HEK293 (cell line): ENCODE measurements around the gene CPNE1.

Experiments used
- CTCF ChIA-PET: fragments of 350-600 bp; formaldehyde crosslinking; extraction: SDS; loops from one replicate; lab custom pipeline; 2021; ENCODE audit warnings: antibody characterized with exemption; lab: Yijun Ruan, JAX
- POLR2A ChIA-PET: fragments of 300-600 bp; formaldehyde crosslinking; extraction: SDS; loops from one replicate; lab custom pipeline; 2020; ENCODE audit warnings: antibody characterized with exemption, inconsistent platforms; lab: Yijun Ruan, JAX
- H3K27ac ChIP-seq: fragments of 200-500 bp; sonication (Bioruptor generic); 2 replicates; pipeline ENCODE4 v1.5.1; 2014; ENCODE audit warnings: low read depth, low read length, control low read depth, inconsistent platforms; ENCODE audit errors: extremely low read depth
- H3K36me3 ChIP-seq, 2 experiments: fragments of 200-500 bp in 1 of 2; sonication (Bioruptor generic) in 1 of 2; 1 replicate in 1 of 2; 2 replicates in 1 of 2; pipeline ENCODE4 v1.5.1; 2014 to 2017; ENCODE audit warnings: inconsistent platforms in 2 of 2, low read length in 2 of 2; ENCODE audit not compliant: control insufficient read depth in 2 of 2, insufficient read depth in 1 of 2
- H3K4me1 ChIP-seq: fragments of 200-500 bp; sonication (Bioruptor generic); 2 replicates; pipeline ENCODE4 v1.5.1; 2014; ENCODE audit warnings: mild to moderate bottlenecking, low read length, inconsistent platforms; ENCODE audit not compliant: control insufficient read depth, insufficient read depth
- H3K4me3 ChIP-seq: 2 replicates; pipeline ENCODE4 v1.5.1; 2011; ENCODE audit warnings: low read depth, mild to moderate bottlenecking, control low read depth, low read length, moderate library complexity
- H3K9me3 ChIP-seq: fragments of 200-500 bp; sonication (Bioruptor generic); 2 replicates; pipeline ENCODE4 v1.5.1; 2014; ENCODE audit warnings: low read depth, low read length, inconsistent platforms; ENCODE audit not compliant: control insufficient read depth, insufficient read depth
- BCL6B ChIP-seq: fragments of 450-650 bp; formaldehyde crosslinking; IDR thresholded peaks from 2 replicates; pipeline ENCODE4 v1.5.1; 2017; ENCODE audit warnings: missing biosample characterization, missing genetic modification characterization
- EGR2 ChIP-seq: fragments of 450-650 bp; formaldehyde crosslinking; IDR thresholded peaks from 2 replicates; pipeline ENCODE4 v1.5.1; 2016; ENCODE audit warnings: low read depth, missing biosample characterization, missing genetic modification characterization
- GFI1B ChIP-seq: fragments of 450-650 bp; formaldehyde crosslinking; IDR thresholded peaks from 2 replicates; pipeline ENCODE4 v1.5.1; 2016; ENCODE audit warnings: missing biosample characterization, missing genetic modification characterization
- HOXC10 ChIP-seq: sonication (generic); formaldehyde crosslinking; IDR thresholded peaks from 2 replicates; pipeline ENCODE4 v1.8.1; 2023; ENCODE audit warnings: mild to moderate bottlenecking, missing genetic modification reagents
- OVOL3 ChIP-seq: fragments of 450-650 bp; formaldehyde crosslinking; IDR thresholded peaks from 2 replicates; pipeline ENCODE4 v1.5.1; 2016; ENCODE audit warnings: missing biosample characterization, missing genetic modification characterization
- PRDM6 ChIP-seq: fragments of 450-650 bp; formaldehyde crosslinking; IDR thresholded peaks from 2 replicates; pipeline ENCODE4 v1.5.1; 2017; ENCODE audit warnings: missing biosample characterization, missing genetic modification characterization
- SETDB1 ChIP-seq: IDR thresholded peaks from one replicate; pipeline ENCODE4 v1.6.1; 2017; ENCODE audit warnings: mild to moderate bottlenecking, low read length, moderate library complexity, mixed read lengths; ENCODE audit not compliant: insufficient read length
- SP3 ChIP-seq: fragments of 450-650 bp; formaldehyde crosslinking; IDR thresholded peaks from 2 replicates; pipeline ENCODE4 v1.5.1; 2016; ENCODE audit warnings: missing biosample characterization, missing genetic modification characterization
- ZBTB17 ChIP-seq: fragments of 450-650 bp; formaldehyde crosslinking; IDR thresholded peaks from 2 replicates; pipeline ENCODE4 v1.5.1; 2016; ENCODE audit warnings: missing biosample characterization, missing genetic modification characterization
- ZBTB49 ChIP-seq: fragments of 450-650 bp; formaldehyde crosslinking; IDR thresholded peaks from 2 replicates; pipeline ENCODE4 v1.5.1; 2016; ENCODE audit warnings: missing biosample characterization, missing genetic modification characterization, low read depth
- ZEB2 ChIP-seq: fragments of 450-650 bp; formaldehyde crosslinking; IDR thresholded peaks from 2 replicates; pipeline ENCODE4 v1.5.1; 2016; ENCODE audit warnings: missing biosample characterization, missing genetic modification characterization
- ZNF10 ChIP-seq: fragments of 450-650 bp; formaldehyde crosslinking; IDR thresholded peaks from 2 replicates; pipeline ENCODE4 v1.5.1; 2017; ENCODE audit warnings: missing biosample characterization, missing genetic modification characterization
- ZNF174 ChIP-seq: fragments of 450-650 bp; formaldehyde crosslinking; IDR thresholded peaks from 2 replicates; pipeline ENCODE4 v1.5.0; 2017; ENCODE audit warnings: missing biosample characterization, mild to moderate bottlenecking, missing genetic modification characterization
- ZNF175 ChIP-seq: fragments of 450-650 bp; formaldehyde crosslinking; IDR thresholded peaks from 2 replicates; pipeline ENCODE4 v1.5.1; 2016; ENCODE audit warnings: missing biosample characterization, missing genetic modification characterization
- ZNF248 ChIP-seq: fragments of 450-650 bp; formaldehyde crosslinking; IDR thresholded peaks from 2 replicates; pipeline ENCODE4 v1.5.1; 2017; ENCODE audit warnings: missing biosample characterization, missing genetic modification characterization
- ZNF292 ChIP-seq: fragments of 450-650 bp; formaldehyde crosslinking; IDR thresholded peaks from 2 replicates; pipeline ENCODE4 v1.5.1; 2016; ENCODE audit warnings: low read depth, missing biosample characterization, missing genetic modification characterization, borderline replicate concordance
- ZNF354C ChIP-seq: fragments of 450-650 bp; formaldehyde crosslinking; IDR thresholded peaks from 2 replicates; pipeline ENCODE4 v1.5.1; 2016; ENCODE audit warnings: missing biosample characterization, missing genetic modification characterization, low read depth, borderline replicate concordance
- ZNF391 ChIP-seq: fragments of 450-650 bp; formaldehyde crosslinking; IDR thresholded peaks from 2 replicates; pipeline ENCODE4 v1.5.1; 2016; ENCODE audit warnings: low read depth, missing biosample characterization, missing genetic modification characterization, borderline replicate concordance
- ZNF449 ChIP-seq: fragments of 450-650 bp; formaldehyde crosslinking; IDR thresholded peaks from 2 replicates; pipeline ENCODE4 v1.5.1; 2017; ENCODE audit warnings: missing biosample characterization, mild to moderate bottlenecking, missing genetic modification characterization, moderate library complexity
- ZNF473 ChIP-seq: fragments of 450-650 bp; formaldehyde crosslinking; IDR thresholded peaks from 2 replicates; pipeline ENCODE4 v1.5.1; 2017; ENCODE audit warnings: missing biosample characterization, missing genetic modification characterization
- ZNF530 ChIP-seq: fragments of 450-650 bp; formaldehyde crosslinking; IDR thresholded peaks from 2 replicates; pipeline ENCODE4 v1.5.1; 2016; ENCODE audit warnings: low read depth, missing biosample characterization, missing genetic modification characterization
- ZNF704 ChIP-seq: fragments of 450-650 bp; formaldehyde crosslinking; IDR thresholded peaks from 2 replicates; pipeline ENCODE4 v1.5.1; 2016; ENCODE audit warnings: missing biosample characterization, missing genetic modification characterization
- ZSCAN4 ChIP-seq: fragments of 450-650 bp; formaldehyde crosslinking; IDR thresholded peaks from 2 replicates; pipeline ENCODE4 v1.5.1; 2017; ENCODE audit warnings: missing biosample characterization, missing genetic modification characterization

Gene CPNE1

GRCh38 chr20:35695978-35696377 lies 31.3 kb upstream of the CPNE1 start:
- Histone ChIP-seq H3K4me1 (0 out of 2 replicates have a peak, but pooled peaks cover 4% of the 10 kb centered on the region), H3K27ac (no peak overlapping the region), H3K4me3 (no peak overlapping the region), H3K9me3 (no peaks in the 10 kb centered on the region), H3K36me3 (peaks cover 16 to 32% of the 10 kb centered on the region in 2 experiments; a peak in 2 of 3 replicates)
- ChIA-PET CTCF (interaction anchor here (0.7 to 0.9 kb wide), 2 partner anchors 258 to 357 kb away, joined by 3 read pairs; partner anchors contain the start of gene SCAND1), POLR2A (no interaction called here)
- TF ChIP-seq SP3 (tag by site-specific recombination) (no peak), GFI1B (tag by site-specific recombination) (no peak), ZNF175 (tag by site-specific recombination) (no peak), ZNF354C (tag by site-specific recombination) (no peak), SETDB1 (no peak), ZNF391 (tag by site-specific recombination) (no peak), PRDM6 (tag by site-specific recombination) (no peak), ZNF473 (tag by site-specific recombination) (no peak), ZNF10 (tag by site-specific recombination) (no peak), ZNF530 (tag by site-specific recombination) (no peak), ZSCAN4 (tag by site-specific recombination) (no peak), ZNF704 (no peak), OVOL3 (tag by site-specific recombination) (no peak), BCL6B (no peak)

GRCh38 chr20:35695245-35695749 lies 30.6 kb upstream of the CPNE1 start:
- ChIA-PET CTCF (interaction anchor here (0.7 kb wide), 1 partner anchor 358 kb away, joined by 3 read pairs; no protein-coding TSS in a partner anchor), POLR2A (no interaction called here)
- H3K27ac ChIP-seq, result no peak overlapping the region
- H3K36me3 ChIP-seq, result peaks cover 16 to 31% of the 10 kb centered on the region in 2 experiments; a peak in 2 of 3 replicates
- H3K9me3 ChIP-seq, result no peaks in the 10 kb centered on the region
- H3K4me3 ChIP-seq, result no peak overlapping the region
- H3K4me1 ChIP-seq, result 0 out of 2 replicates have a peak, but pooled peaks cover 4% of the 10 kb centered on the region
- no peak for TF ChIP-seq ZEB2 (tag by site-specific recombination)
- no peak for TF ChIP-seq ZBTB17 (tag by site-specific recombination)
- TF ChIP-seq ZNF174 (tag by site-specific recombination), result no peak
- no peak for TF ChIP-seq ZSCAN4 (tag by site-specific recombination)
- no peak for TF ChIP-seq ZNF248
- TF ChIP-seq ZNF449, result no peak
- TF ChIP-seq ZBTB49 (tag by site-specific recombination), result no peak
- TF ChIP-seq BCL6B, result no peak
- no peak for TF ChIP-seq EGR2
- no peak for TF ChIP-seq ZNF292 (tag by site-specific recombination)
- TF ChIP-seq HOXC10 (CRISPR knock-in tag), result no peak
